NCI-H446 treated with DMSO at 0.1 percent for 48 hours (cell line): Measurements from ENCODE around the gene EHHADH.

Experiments
- DNase-seq: peaks from one replicate; lab custom pipeline; 2025; lab: John Stamatoyannopoulos, UW

Gene EHHADH

GRCh38 chr3:185195652-185196051 is 58.2 kb downstream of the EHHADH start:
- no peak for DNase-seq

GRCh38 chr3:185188816-185189215 is 65.0 kb downstream of the EHHADH start:
- no peak for DNase-seq

GRCh38 chr3:185187391-185187790 is 66.5 kb downstream of the EHHADH start:
- DNase-seq, result no peak

GRCh38 chr3:185176750-185177359 is 77.0 kb downstream of the EHHADH start:
- DNase-seq, result peak; percentile 12

- no peak for DNase-seq
Observed at GRCh38 chr3:185175370-185175987, 78.4 kb downstream of the EHHADH start.

- DNase-seq, result no peak
Observed at GRCh38 chr3:185172086-185173049, 81.5 kb downstream of the EHHADH start.

GRCh38 chr3:185164428-185165217 is 89.2 kb downstream of the EHHADH start:
- DNase-seq, result no peak

- DNase-seq, result no peak
Observed at GRCh38 chr3:185162634-185163033, 91.2 kb downstream of the EHHADH start.

GRCh38 chr3:185161761-185162160 is 92.1 kb downstream of the EHHADH start:
- no peak for DNase-seq

- DNase-seq, result no peak
Observed at GRCh38 chr3:185157347-185157746, 96.5 kb downstream of the EHHADH start.

GRCh38 chr3:185155678-185156077 is 98.2 kb downstream of the EHHADH start:
- DNase-seq, result no peak

- DNase-seq, result no peak
Observed at GRCh38 chr3:185153861-185154629, 99.8 kb downstream of the EHHADH start.

GRCh38 chr3:185153171-185153771 is 100.6 kb downstream of the EHHADH start:
- no peak for DNase-seq

GRCh38 chr3:185152410-185153170 is 101.3 kb downstream of the EHHADH start, which contains the start of gene C3orf70:
Gene C3orf70, minus strand, starts transcription at chr3:185153060. Its CDS starts 237 bp downstream, at chr3:185152823.
- no peak for DNase-seq

GRCh38 chr3:185151964-185152409 is 101.9 kb downstream of the EHHADH start:
- no peak for DNase-seq

GRCh38 chr3:185151101-185151963 is 102.5 kb downstream of the EHHADH start:
- no peak for DNase-seq

- DNase-seq, result no peak
Observed at GRCh38 chr3:185150561-185150960, 103.3 kb downstream of the EHHADH start.

- no peak for DNase-seq
Observed at GRCh38 chr3:185149591-185149990, 104.3 kb downstream of the EHHADH start.

GRCh38 chr3:185145511-185145910 is 108.3 kb downstream of the EHHADH start:
- DNase-seq, result no peak
